ENCODE data around the gene MAP3K7CL. TPM values are rescaled to one million over a fixed set of nuclear protein-coding genes. Genes with fewer than 3 reads are reported as not detected.

The MAP3K7CL gene
- total RNA-seq, 4 donors from 2014 or later = 1.5 to 2.6 (median 2.2) TPM

- Histone ChIP-seq H3K36me3 (no peaks in the 10 kb centered on the region), H3K4me1 (peaks cover 0 to 11% (median 0%) of the 10 kb centered on the region in 3 donors), H3K4me3 (no peak overlapping the region), H3K27me3 (no peaks in the 10 kb centered on the region), H3K27ac (no peak overlapping the region), H3K9me3 (no peaks in the 10 kb centered on the region)
- 83 to 86% methylated on average over 1 of the region's 2 CpGs for WGBS, 2 donors (ENCODE audit: low coverage in 1 of 2)
- no peak for TF ChIP-seq POLR2A (IDR thresholded peaks at IDR 0.05)
- TF ChIP-seq, protein P1, sequence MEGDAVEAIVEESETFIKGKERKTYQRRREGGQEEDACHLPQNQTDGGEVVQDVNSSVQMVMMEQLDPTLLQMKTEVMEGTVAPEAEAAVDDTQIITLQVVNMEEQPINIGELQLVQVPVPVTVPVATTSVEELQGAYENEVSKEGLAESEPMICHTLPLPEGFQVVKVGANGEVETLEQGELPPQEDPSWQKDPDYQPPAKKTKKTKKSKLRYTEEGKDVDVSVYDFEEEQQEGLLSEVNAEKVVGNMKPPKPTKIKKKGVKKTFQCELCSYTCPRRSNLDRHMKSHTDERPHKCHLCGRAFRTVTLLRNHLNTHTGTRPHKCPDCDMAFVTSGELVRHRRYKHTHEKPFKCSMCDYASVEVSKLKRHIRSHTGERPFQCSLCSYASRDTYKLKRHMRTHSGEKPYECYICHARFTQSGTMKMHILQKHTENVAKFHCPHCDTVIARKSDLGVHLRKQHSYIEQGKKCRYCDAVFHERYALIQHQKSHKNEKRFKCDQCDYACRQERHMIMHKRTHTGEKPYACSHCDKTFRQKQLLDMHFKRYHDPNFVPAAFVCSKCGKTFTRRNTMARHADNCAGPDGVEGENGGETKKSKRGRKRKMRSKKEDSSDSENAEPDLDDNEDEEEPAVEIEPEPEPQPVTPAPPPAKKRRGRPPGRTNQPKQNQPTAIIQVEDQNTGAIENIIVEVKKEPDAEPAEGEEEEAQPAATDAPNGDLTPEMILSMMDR (IDR thresholded peaks at IDR 0.05) = no peak
- no peak for TF ChIP-seq EP300 (IDR thresholded peaks at IDR 0.05)
- no peak for TF ChIP-seq POLR2AphosphoS5 (IDR thresholded peaks at IDR 0.05)
- no peak for ATAC-seq
Observed at GRCh38 chr21:29176471-29177120, 46.2 kb downstream of the MAP3K7CL start.

- 100% methylated on average over 1 of the region's 1 CpG for WGBS, 2 donors (ENCODE audit: low coverage in 1 of 2)
- TF ChIP-seq POLR2A (IDR thresholded peaks at IDR 0.05) (no peak), EP300 (IDR thresholded peaks at IDR 0.05) (no peak), POLR2AphosphoS5 (IDR thresholded peaks at IDR 0.05) (no peak)
- TF ChIP-seq, protein P1 (IDR thresholded peaks at IDR 0.05) = no peak
- ATAC-seq = no peak
- H3K4me1 ChIP-seq = peaks cover 0 to 23% (median 10%) of the 10 kb centered on the region in 3 donors
- no peak overlapping the region for H3K4me3 ChIP-seq
- H3K9me3 ChIP-seq = no peaks in the 10 kb centered on the region
- H3K27ac ChIP-seq = no peak overlapping the region
- no peaks in the 10 kb centered on the region for H3K36me3 ChIP-seq
- no peaks in the 10 kb centered on the region for H3K27me3 ChIP-seq
Observed at GRCh38 chr21:29177800-29178199, 47.4 kb downstream of the MAP3K7CL start.

- no peaks in the 10 kb centered on the region for H3K36me3 ChIP-seq
- no peak overlapping the region for H3K27ac ChIP-seq
- no peaks in the 10 kb centered on the region for H3K9me3 ChIP-seq
- H3K27me3 ChIP-seq = no peaks in the 10 kb centered on the region
- H3K4me3 ChIP-seq = no peak overlapping the region
- ATAC-seq = no peak
- TF ChIP-seq EP300 (IDR thresholded peaks at IDR 0.05) = no peak
- peaks cover 0 to 33% (median 12%) of the 10 kb centered on the region in 3 donors for H3K4me1 ChIP-seq
- 92 to 100% methylated on average over 3 to 6 of the region's 7 CpGs for WGBS, 2 donors (ENCODE audit: low coverage in 1 of 2)
Observed at GRCh38 chr21:29178926-29179325, 48.5 kb downstream of the MAP3K7CL start.

GRCh38 chr21:29179503-29179902 is 49.1 kb downstream of the MAP3K7CL start:
- no peaks in the 10 kb centered on the region for H3K9me3 ChIP-seq
- no peak overlapping the region for H3K27ac ChIP-seq
- ATAC-seq = no peak
- WGBS, 2 donors (ENCODE audit: low coverage in 1 of 2) = 100% methylated on average over 1 of the region's 1 CpG; no CpG with 5 or more reads in 1 of the 2 donors
- no peak overlapping the region for H3K4me3 ChIP-seq
- no peaks in the 10 kb centered on the region for H3K27me3 ChIP-seq
- peaks cover 0 to 33% (median 12%) of the 10 kb centered on the region in 3 donors for H3K4me1 ChIP-seq
- no peak for TF ChIP-seq EP300 (IDR thresholded peaks at IDR 0.05)
- H3K36me3 ChIP-seq = no peaks in the 10 kb centered on the region

GRCh38 chr21:29181799-29182470 is 51.5 kb downstream of the MAP3K7CL start:
- 5 to 22% methylated on average over 9 of the region's 9 CpGs for WGBS, 2 donors (ENCODE audit: low coverage in 1 of 2)
- H3K4me3 ChIP-seq = peak overlapping the region; percentile 34 to 37
- peak; percentile 95 for TF ChIP-seq POLR2AphosphoS5 (IDR thresholded peaks at IDR 0.05)
- TF ChIP-seq, protein P1 (IDR thresholded peaks at IDR 0.05) = no peak
- no peaks in the 10 kb centered on the region for H3K36me3 ChIP-seq
- peaks cover 0 to 30% (median 14%) of the 10 kb centered on the region in 3 donors for H3K4me1 ChIP-seq
- H3K27me3 ChIP-seq = no peaks in the 10 kb centered on the region
- peak overlapping the region; percentile 65 to 87 (median 78) for H3K27ac ChIP-seq
- peak; percentile 83 for ATAC-seq
- H3K9me3 ChIP-seq = no peaks in the 10 kb centered on the region

DNA sequence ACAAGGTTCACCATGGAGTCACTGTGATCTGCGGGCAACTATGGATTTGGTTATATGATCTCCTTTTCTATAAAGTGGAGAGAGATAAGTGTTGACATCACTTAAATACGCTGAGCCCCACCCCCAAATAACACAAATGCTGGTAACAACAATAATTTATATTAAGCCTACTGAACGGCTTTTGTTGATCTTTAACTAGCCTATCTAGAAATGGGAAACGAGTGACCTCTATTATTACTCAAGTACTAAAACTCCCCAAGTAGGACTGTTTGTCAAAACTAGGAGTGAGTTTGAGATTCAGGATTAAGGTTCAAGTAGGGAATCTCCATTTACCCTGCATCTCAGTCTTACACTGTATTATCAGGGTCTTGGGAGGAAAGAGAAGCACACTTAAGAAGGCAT is 52.2 kb downstream of the MAP3K7CL start:
- H3K27me3 ChIP-seq = no peaks in the 10 kb centered on the region
- peak overlapping the region; percentile 65 to 87 (median 78) for H3K27ac ChIP-seq
- H3K4me3 ChIP-seq = no peak overlapping the region
- WGBS, 2 donors (ENCODE audit: low coverage in 1 of 2) = 59% methylated on average over 4 of the region's 4 CpGs
- no peak for TF ChIP-seq POLR2A (IDR thresholded peaks at IDR 0.05)
- TF ChIP-seq, protein P1 (IDR thresholded peaks at IDR 0.05) = no peak
- TF ChIP-seq POLR2AphosphoS5 (IDR thresholded peaks at IDR 0.05) = no peak
- TF ChIP-seq EP300 (IDR thresholded peaks at IDR 0.05) = no peak
- ATAC-seq = no peak
- H3K9me3 ChIP-seq = no peaks in the 10 kb centered on the region
- no peaks in the 10 kb centered on the region for H3K36me3 ChIP-seq
- peaks cover 0 to 35% (median 14%) of the 10 kb centered on the region in 3 donors for H3K4me1 ChIP-seq
